PC-9 (cell line): Measurements from ENCODE around the gene BCL7B. TPM values are rescaled to one million over a fixed set of nuclear protein-coding genes. Genes with fewer than 3 reads are reported as not detected.

ENCODE experiments used
- BruUV-seq: library from RNA; stranded (reverse); fragments of 400-500 nt; replicated peaks from 2 replicates; lab custom pipeline; 2021; lab: Mats Ljungman, UMichigan
- CTCF ChIA-PET: fragments of 300-600 bp; sonication (Branson Sonifier 250); formaldehyde crosslinking; loops from one replicate; lab custom pipeline; 2022; ENCODE audit warnings: antibody characterized with exemption; lab: Charles Lee
- POLR2A ChIA-PET: fragments of 300-600 bp; sonication (Branson Sonifier 250); formaldehyde crosslinking; loops from one replicate; lab custom pipeline; 2022; ENCODE audit warnings: antibody characterized with exemption; ENCODE audit not compliant: unreplicated experiment; lab: Charles Lee
- DNase-seq, 2 experiments: peaks; one replicate each; pipeline versions ENCODE4 v3.0.0 to v3.0.0-alpha.2; 2015 to 2022; ENCODE audit warnings: mixed read lengths in 1 of 2
- H2AFZ ChIP-seq: fragments of 200-600 bp; sonication (generic); 2 replicates; pipeline ENCODE4 v1.8.1; 2017; ENCODE audit warnings: antibody characterized with exemption
- H3F3A ChIP-seq: fragments of 200-600 bp; sonication (generic); 2 replicates; pipeline ENCODE4 v1.8.1; 2017; ENCODE audit warnings: antibody characterized with exemption, mild to moderate bottlenecking, low read depth; ENCODE audit not compliant: insufficient read depth
- H3K27ac ChIP-seq: fragments of 200-600 bp; sonication (generic); 2 replicates; pipeline ENCODE4 v1.6.1; 2016; ENCODE audit warnings: mixed run types
- H3K27me3 ChIP-seq: fragments of 200-600 bp; sonication (generic); 2 replicates; pipeline ENCODE4 v1.6.1; 2016; ENCODE audit warnings: low read depth, mixed run types; ENCODE audit not compliant: insufficient read depth
- H3K36me3 ChIP-seq: fragments of 200-600 bp; sonication (generic); 2 replicates; pipeline ENCODE4 v1.6.1; 2016; ENCODE audit warnings: low read depth, mixed run types
- H3K4me1 ChIP-seq: fragments of 200-600 bp; sonication (generic); replicated peaks from 2 replicates; pipeline ENCODE4 v1.6.1; 2016; ENCODE audit warnings: mixed run types; ENCODE audit not compliant: insufficient read depth
- H3K4me2 ChIP-seq: fragments of 200-600 bp; sonication (generic); 2 replicates; pipeline ENCODE4 v1.6.1; 2017; ENCODE audit warnings: mixed run types
- H3K4me3 ChIP-seq: fragments of 200-600 bp; sonication (generic); 2 replicates; pipeline ENCODE4 v1.6.1; 2016; ENCODE audit warnings: mixed run types
- H3K79me2 ChIP-seq: fragments of 200-600 bp; sonication (generic); 2 replicates; pipeline ENCODE4 v1.6.1; 2017; ENCODE audit warnings: low read depth, mixed run types
- H3K9me2 ChIP-seq: fragments of 200-600 bp; sonication (generic); 2 replicates; pipeline ENCODE4 v1.8.1; 2017; ENCODE audit warnings: mild to moderate bottlenecking; ENCODE audit not compliant: insufficient read depth
- H3K9me3 ChIP-seq: fragments of 200-600 bp; sonication (generic); 2 replicates; pipeline ENCODE4 v1.8.1; 2016; ENCODE audit warnings: low read depth; ENCODE audit not compliant: insufficient read depth
- H4K20me1 ChIP-seq: fragments of 200-600 bp; sonication (generic); 2 replicates; pipeline ENCODE4 v1.8.1; 2017; ENCODE audit not compliant: insufficient read depth
- CTCF ChIP-seq: fragments of 200-600 bp; sonication (generic); conservative IDR thresholded peaks from 2 replicates; pipeline ENCODE4 v1.6.1; 2017; ENCODE audit warnings: mixed run types, antibody characterized with exemption, mild to moderate bottlenecking, moderate library complexity
- EZH2 ChIP-seq: fragments of 200-600 bp; sonication (generic); IDR thresholded peaks from 2 replicates; pipeline ENCODE4 v1.8.0; 2017; ENCODE audit warnings: antibody characterized with exemption, low read depth
- intact Hi-C: fragments of 100-400 bp; cut with micrococcal nuclease; formaldehyde crosslinking; loops from one replicate; pipeline ENCODE4 v1.10.0; 2022; ENCODE audit not compliant: unreplicated experiment
- total RNA-seq: library from RNA; stranded (reverse); gene quantifications from 2 replicates; pipeline ENCODE4 v1.2.3, GENCODE V29; 2021

The BCL7B gene
- total RNA-seq, 1 experiment from 2014 or later = 70.4 TPM

DNA sequence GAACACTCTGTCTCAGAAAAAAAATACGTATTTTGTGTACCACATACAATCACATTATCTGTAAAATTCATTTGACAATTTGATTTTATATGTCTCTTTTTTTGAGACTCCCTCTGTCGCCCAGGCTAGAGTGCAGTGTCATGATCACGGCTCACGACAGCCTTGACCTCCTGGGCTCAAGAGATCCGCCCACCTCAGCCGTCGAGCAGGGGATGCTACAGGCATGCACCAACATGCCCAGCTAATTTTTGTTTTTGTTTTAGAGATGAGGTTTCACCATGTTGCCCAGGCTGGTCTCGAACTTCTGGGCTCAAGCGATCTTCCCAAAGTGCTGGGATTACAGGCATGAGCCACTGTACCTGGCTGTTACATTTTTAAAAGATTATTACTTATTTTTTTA is 23.7 kb downstream of the BCL7B start:
- H3K36me3 ChIP-seq = 0 out of 2 replicates have a peak, but pooled peaks cover 4% of the 10 kb centered on the region

DNA sequence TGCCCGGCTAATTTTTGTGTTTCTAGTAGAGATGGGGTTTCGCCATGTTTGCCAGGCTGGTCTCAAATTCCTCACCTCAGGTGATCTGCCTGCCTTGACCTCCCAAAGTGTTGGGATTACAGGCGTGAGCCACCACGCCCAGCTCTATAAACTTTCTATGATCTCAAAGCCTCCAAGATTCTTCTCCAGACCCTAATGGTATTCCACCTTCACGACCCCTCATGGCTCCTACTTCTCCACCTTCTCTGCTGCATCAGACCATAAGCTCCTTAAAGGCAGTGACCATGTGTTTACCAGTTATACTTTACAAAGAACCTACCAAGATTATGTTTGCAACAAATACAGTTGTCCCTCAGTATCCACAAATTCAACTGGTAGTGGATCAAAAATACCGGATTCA is 25.3 kb downstream of the BCL7B start:
- Histone ChIP-seq H3K27me3 (no peaks in the 10 kb centered on the region), H3K9me3 (no peaks in the 10 kb centered on the region), H4K20me1 (no peaks in the 10 kb centered on the region), H3K36me3 (no peaks in the 10 kb centered on the region), H3K9me2 (no peaks in the 10 kb centered on the region), H3K4me2 (no peak overlapping the region), H3K27ac (no peak overlapping the region), H3K4me3 (no peak overlapping the region), H2AFZ (no peak overlapping the region), H3K4me1 (no peaks in the 10 kb centered on the region), H3F3A (no peaks in the 10 kb centered on the region; the same call in 1 of the 2 replicates), H3K79me2 (no peaks in the 10 kb centered on the region)
- POLR2A ChIA-PET = no interaction called here
- no peak for TF ChIP-seq EZH2
- no peak for TF ChIP-seq CTCF
- no TSS peak for BruUV-seq
- CTCF ChIA-PET = no interaction called here
- intact Hi-C loops = no loop called here
- DNase-seq = no peak

More for the DNA sequence above, 23.7 kb downstream of the BCL7B start:
- H3K4me1 ChIP-seq = no peaks in the 10 kb centered on the region
- no peaks in the 10 kb centered on the region for H3K9me3 ChIP-seq
- no peak overlapping the region for H3K4me3 ChIP-seq
- no peak for TF ChIP-seq CTCF
- TF ChIP-seq EZH2 = no peak
- intact Hi-C loops = no loop called here
- ChIA-PET CTCF (no interaction called here), POLR2A (no interaction called here)
- no peaks in the 10 kb centered on the region for H3K9me2 ChIP-seq
- no peaks in the 10 kb centered on the region for H3K79me2 ChIP-seq
- no peak for DNase-seq
- H2AFZ ChIP-seq = no peak overlapping the region
- H3K27ac ChIP-seq = no peak overlapping the region
- H3F3A ChIP-seq = no peaks in the 10 kb centered on the region; the same call in 1 of the 2 replicates
- BruUV-seq = no TSS peak
- no peaks in the 10 kb centered on the region for H4K20me1 ChIP-seq
- no peaks in the 10 kb centered on the region for H3K27me3 ChIP-seq
- H3K4me2 ChIP-seq = no peak overlapping the region

DNA sequence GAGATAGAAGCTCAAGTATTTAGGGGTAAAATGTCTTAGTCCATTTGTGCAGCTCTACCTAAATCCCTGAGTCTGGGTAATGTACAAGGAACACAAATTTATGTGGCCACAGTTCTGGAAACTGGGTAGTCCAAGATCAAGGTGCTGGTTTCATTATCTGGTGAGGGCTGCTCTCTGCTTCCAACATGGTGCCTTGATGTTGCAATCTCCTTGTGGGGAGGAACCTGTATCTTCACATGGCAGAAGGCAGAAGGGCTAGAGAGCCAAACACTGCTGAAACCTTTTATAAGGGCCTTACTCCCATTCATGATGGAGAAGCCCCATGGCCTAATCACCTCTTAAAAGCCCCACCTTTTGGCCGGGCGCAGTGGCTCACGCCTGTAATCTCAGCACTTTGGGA is 26.7 kb downstream of the BCL7B start:
- BruUV-seq = no TSS peak
- no peaks in the 10 kb centered on the region for H3K9me3 ChIP-seq
- no peaks in the 10 kb centered on the region for H3K9me2 ChIP-seq
- DNase-seq = no peak
- H3K36me3 ChIP-seq = no peaks in the 10 kb centered on the region
- H3K27ac ChIP-seq = no peak overlapping the region
- ChIA-PET CTCF (no interaction called here), POLR2A (no interaction called here)
- H4K20me1 ChIP-seq = no peaks in the 10 kb centered on the region
- H3K79me2 ChIP-seq = no peaks in the 10 kb centered on the region
- no peaks in the 10 kb centered on the region for H3K27me3 ChIP-seq
- H3K4me2 ChIP-seq = no peak overlapping the region
- H3K4me3 ChIP-seq = no peak overlapping the region
- intact Hi-C loops = no loop called here
- H2AFZ ChIP-seq = no peak overlapping the region
- no peaks in the 10 kb centered on the region for H3K4me1 ChIP-seq
- no peak for TF ChIP-seq EZH2
- TF ChIP-seq CTCF = no peak
- H3F3A ChIP-seq = no peaks in the 10 kb centered on the region; the same call in 1 of the 2 replicates
